Posterior cingulate gyrus (tissue), 11 donors: ENCODE data around the gene RARS2.
"Not testable (repeated sequence)": the region's sequence is repeated elsewhere in the genome, so short reads cannot be mapped to it uniquely, and the experiment has no call there.

ENCODE experiments used
- DNase-seq, 10 donors: peaks; one replicate each; pipeline versions ENCODE4 v3.0.0 to v3.0.0-alpha.2; 2020 to 2021; ENCODE audit warnings: mixed read lengths in 3 of 10
- intact Hi-C: fragments of 100-400 bp; cut with DNase I; formaldehyde crosslinking; loops from one replicate; pipeline ENCODE4 v1.15.1; 2023

RARS2 gene, protein sequence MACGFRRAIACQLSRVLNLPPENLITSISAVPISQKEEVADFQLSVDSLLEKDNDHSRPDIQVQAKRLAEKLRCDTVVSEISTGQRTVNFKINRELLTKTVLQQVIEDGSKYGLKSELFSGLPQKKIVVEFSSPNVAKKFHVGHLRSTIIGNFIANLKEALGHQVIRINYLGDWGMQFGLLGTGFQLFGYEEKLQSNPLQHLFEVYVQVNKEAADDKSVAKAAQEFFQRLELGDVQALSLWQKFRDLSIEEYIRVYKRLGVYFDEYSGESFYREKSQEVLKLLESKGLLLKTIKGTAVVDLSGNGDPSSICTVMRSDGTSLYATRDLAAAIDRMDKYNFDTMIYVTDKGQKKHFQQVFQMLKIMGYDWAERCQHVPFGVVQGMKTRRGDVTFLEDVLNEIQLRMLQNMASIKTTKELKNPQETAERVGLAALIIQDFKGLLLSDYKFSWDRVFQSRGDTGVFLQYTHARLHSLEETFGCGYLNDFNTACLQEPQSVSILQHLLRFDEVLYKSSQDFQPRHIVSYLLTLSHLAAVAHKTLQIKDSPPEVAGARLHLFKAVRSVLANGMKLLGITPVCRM

DNA sequence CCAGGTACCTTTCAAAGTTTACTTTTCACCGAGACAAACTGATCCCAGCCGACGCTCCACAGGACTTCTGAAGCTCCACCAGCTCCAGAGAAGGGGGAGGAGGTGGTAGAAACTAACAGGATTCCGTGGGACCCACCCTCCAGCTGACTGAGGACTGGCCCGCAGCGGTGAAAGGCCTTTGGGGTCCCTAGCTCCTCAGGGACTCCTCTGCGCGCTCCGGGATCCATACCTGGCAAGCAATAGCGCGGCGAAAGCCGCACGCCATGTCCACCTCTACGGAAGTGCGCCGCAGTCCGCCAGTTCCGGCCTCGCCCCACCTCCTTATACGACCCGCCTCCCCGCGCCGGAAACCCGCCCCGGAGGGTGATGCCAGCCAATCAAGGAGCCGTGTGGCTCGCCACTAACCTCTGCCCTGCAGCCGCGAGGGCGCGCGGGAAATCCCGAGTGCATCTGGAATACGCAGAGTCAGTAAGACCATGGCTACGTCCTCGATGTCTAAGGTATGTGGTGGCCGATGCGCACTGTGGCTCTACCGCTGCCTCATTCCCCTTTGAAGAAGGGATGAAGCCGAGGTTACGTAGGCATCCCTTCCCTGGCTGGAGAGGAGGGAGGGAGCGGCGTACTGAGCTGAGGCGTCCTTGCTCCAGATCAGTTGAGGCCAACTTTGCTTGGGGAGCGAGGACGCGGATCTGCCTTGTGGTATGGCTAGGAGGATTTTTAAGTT, at the start of gene RARS2, which contains the start of gene ORC3:
Gene RARS2, minus strand, starts transcription at position 295 of the 724 bp plus-strand sequence. Its CDS starts 30 bp downstream, at position 265.
Gene ORC3, plus strand, starts transcription at position 443 of the 724 bp plus-strand sequence. Its CDS starts 34 bp downstream, at position 477.
- intact Hi-C loops, result loop anchor here (5.0 to 10.0 kb wide), 2 partner anchors 115 to 118 kb away; partner anchors contain the start of genes AKIRIN2 and SLC35A1
- peak; percentile 94 to 100 (median 98) for DNase-seq

DNA sequence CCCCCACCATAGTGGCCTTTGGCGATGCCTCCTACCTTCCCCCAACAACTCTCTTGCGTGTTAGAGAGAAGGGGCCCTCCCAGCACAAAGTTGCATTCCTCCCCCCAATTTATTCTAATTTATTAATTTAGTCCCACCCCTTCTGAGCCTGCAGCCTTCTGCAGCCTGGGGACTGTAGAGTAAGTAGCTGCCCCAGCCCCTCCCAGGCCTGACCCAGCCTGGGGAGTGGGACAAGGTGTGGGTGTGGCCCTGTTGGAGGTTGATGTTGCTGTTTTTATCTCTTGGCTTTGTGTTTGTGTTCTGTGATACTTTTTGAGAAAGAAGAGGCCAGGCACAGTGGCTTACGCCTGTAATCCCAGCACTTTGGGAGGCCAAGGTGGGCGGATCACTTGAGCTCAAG, 49.6 kb upstream of the RARS2 start:
- no peak for DNase-seq
- intact Hi-C loops, result no loop called here

DNA sequence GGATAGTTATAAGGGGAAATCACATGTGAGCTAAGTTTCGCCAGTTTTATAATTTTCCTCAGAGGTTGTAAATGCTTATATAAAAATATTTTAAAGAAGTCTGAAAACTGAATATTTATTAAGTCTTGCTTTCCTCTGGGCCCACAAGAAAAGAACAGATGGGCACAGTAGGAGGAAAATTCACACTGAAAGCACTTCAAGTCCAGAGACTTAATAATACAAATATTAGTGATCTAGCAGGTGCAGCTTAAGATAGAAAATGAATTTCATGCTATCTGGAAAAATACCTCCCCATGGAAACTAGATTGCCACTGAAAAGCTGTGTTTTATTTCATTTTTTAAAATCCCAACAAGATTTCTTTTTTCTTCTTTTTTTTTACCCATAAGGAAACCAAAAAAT, 47.3 kb upstream of the RARS2 start:
- intact Hi-C loops, result no loop called here
- DNase-seq, result no peak

DNA sequence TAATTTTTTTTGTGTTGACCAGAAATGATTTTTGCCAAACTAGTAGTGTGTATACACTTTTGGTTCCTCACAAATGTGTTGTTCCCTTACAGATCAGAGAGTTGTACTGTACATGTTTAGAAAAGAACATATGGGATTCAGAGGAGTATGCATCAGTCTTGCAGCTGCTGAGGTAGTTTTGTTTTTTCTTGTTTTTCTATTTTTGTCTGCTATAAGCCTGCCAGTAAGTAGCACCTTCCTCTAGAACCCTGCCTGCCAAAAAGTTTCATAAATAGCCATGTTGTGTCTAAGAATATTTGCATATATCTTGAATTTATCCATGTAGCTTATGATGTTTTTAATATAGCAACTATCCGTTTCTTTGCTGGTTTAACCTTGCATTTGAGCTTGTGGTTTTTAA, 46.5 kb upstream of the RARS2 start:
- no peak for DNase-seq
- intact Hi-C loops, result no loop called here

DNA sequence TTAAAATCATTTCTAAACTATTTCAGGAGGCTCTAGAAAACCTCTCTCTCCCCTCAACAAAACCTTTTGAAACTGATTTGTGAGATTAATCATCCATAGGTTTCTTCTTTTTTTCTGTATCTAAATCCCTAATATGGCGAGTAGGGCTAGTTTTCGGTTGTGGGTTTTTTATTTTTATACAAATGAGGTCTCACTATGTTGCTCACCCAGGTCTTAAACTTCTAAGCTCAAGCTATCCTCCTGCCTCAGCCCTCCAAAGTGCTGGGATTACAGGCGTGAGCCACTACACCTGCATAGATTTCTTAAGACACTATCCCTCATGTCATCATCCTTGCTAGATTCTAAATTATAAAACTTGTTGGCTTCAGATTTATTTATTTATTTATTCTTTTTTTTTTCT, 44.1 kb upstream of the RARS2 start:
- intact Hi-C loops, result no loop called here
- no peak for DNase-seq

DNA sequence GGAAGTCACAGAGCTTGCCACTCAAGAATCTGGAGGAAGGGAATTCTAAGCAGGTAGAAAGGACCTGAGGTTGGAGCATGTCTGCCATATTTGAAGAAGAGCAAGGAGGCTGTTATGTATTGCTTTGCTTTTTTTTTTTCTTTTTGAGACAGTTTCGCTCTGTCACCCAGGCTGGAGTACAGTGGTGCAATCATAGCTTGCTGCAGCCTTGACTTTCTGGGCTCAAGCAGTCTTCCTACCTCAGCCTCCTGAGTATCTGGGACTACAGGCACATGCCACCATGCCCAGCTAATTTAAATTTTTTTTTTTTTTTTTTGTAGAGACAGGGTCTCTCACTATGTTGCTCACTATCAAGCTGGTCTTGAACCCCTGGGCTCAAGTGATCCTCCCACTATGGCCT, 41.0 kb upstream of the RARS2 start:
- intact Hi-C loops, result no loop called here
- DNase-seq, result no peak

DNA sequence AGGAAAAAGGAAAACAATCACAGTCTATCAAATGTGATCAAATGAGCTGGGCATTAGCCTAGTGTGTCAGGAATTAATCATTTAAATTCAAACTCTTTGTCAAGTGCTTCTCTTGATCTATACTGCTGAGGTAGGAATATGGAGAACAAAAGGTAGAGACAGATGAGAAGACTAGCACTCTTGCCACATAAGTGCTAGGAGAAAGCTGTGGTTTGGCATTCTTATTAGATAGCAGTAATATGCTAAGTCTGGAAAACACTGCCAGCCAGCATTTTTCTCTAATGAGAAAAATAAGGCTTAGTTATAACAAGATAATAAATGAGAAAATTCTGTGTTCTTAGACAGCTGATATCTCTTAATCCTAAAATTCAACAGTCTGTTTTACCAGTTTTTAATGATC, 39.1 kb upstream of the RARS2 start:
- DNase-seq, result no peak
- intact Hi-C loops, result no loop called here

DNA sequence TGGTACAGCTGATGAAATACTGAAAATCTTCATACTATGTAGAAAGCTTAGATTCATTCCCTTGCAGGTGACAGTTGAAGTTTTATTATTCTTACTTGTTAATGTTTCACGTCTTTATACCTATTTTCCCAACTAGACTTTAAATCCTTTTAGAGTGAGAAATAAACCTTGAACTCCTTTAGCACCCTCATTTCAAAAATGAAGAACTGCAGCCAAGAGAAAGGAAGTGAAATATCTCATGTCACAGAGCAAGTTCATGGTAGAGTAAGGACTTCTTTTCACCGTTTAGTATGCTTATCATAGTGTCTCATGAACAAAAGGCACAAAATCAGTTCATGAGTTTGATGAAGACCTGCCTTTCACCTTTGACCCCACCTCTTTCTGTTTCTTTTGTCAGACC, 38.6 kb upstream of the RARS2 start:
- intact Hi-C loops, result no loop called here

DNA sequence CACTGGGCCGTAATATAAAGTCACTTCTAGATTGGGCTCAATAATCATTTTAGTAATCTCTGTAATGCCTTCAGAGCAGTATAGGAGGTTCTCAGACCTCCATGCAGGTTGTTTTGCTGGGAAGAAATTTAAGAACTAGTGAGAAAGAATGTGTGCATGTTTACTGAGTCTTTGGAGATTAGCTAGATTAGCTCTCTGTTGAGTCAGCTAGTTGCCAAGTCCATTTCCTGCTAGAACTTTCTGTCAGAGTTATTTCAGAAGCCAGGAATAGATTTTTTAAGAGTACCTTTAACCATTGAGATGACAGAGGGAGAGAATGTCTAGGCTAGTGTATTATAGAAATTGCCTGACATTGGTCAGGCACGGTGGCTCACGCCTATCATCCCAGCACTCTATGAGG, 33.5 kb upstream of the RARS2 start:
- DNase-seq, result no peak
- intact Hi-C loops, result no loop called here

More for the DNA sequence above, 38.6 kb upstream of the RARS2 start:
- no peak for DNase-seq

DNA sequence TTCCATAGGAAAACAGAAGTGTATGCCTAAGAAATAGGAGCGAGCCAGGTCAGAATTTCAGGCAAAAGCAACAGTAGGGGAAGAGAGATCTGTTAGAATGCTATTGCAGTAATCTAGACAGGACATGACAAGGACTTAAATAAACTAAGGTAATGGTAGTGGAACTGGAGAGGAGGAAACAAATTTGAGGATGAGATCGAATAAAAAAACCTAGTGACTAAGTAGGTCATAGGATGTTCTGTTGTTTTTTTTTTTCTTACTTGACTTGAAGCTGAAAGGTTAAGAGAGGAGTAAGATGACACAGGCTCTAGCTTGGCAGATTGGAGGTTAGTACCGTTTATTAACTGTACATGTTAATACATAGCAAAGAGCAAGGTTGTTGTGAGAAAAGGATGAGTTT, 28.7 kb upstream of the RARS2 start:
- no peak for DNase-seq
- intact Hi-C loops, result no loop called here

DNA sequence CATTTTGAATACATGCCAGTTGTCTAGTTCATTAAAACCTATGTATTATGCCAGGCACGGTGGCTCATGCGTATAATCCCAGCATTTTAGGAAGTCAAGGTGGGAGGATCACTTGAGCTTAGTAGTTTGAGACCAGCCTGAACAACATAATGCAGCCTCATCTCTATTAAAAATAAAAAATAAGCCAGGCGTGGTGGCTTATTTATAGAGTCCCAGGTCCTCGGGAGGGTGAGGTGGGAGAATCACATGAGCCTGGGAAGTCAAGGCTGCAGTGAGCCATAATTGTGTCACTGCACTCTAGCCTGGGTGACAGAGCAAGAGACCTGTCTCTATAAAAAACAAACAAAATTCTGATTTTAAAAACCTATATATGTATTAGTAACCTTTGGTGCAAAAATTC, 27.6 kb upstream of the RARS2 start:
- intact Hi-C loops, result no loop called here

DNA sequence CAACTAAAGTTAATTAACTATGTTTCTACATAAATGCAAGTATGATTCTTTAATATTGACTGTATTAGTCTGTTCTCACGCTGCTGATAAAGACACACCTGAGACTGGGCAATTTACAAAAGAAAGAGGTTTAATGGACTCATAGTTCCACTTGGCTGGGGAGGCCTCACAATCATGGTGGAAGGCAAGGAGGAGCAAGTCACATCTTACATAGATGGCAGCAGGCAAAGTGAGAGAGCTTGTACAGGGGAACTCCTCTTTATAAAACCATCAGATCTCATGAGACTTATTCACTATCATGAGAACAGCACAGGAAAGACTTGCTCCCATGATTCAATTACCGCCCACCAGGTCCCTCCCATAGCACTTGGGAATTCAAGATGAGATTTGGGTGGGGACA, 23.2 kb upstream of the RARS2 start:
- intact Hi-C loops, result not testable (repeated sequence)

More for the DNA sequence above, 27.6 kb upstream of the RARS2 start:
- no peak for DNase-seq

DNA sequence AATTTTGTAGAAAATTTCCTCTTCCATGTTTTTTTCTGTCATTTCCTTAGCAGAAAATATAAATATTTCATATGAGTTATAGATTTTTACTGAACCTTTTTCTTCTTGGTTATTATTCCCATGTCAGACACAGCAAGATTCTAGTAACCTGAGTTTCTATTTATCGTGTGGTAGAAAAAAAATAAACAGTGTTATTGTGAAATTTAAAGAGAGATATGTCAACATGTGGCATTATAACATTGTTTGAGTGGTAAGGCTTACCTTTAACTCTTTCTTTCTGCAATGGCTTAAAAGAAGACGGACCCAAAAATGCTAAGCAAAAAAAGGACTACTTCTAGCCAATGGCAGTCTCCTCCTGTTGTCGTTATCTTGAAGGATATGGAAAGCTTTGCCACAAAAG, 19.0 kb upstream of the RARS2 start:
- DNase-seq, result no peak
- intact Hi-C loops, result no loop called here

More for the DNA sequence above, 23.2 kb upstream of the RARS2 start:
- not testable (repeated sequence) for DNase-seq

DNA sequence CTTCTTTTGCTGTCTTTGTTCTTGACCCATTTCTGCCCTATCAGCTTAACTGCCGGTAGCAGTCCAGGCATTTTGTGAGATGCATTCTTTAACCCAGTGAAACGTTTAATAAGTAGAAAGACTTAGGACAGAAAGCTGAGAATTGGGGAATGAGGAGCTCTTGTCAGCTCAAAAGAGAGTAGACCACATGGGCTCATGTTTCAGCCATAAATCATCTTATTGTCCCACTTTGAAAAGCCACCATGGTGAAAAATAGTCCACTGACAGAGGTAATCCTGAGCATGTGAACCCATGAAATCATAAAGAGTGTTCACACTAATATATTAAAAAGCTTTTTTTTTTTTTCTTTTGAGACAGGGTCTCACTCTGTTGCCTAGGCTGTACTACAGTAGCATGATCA, 16.4 kb upstream of the RARS2 start:
- intact Hi-C loops, result no loop called here
- no peak for DNase-seq

DNA sequence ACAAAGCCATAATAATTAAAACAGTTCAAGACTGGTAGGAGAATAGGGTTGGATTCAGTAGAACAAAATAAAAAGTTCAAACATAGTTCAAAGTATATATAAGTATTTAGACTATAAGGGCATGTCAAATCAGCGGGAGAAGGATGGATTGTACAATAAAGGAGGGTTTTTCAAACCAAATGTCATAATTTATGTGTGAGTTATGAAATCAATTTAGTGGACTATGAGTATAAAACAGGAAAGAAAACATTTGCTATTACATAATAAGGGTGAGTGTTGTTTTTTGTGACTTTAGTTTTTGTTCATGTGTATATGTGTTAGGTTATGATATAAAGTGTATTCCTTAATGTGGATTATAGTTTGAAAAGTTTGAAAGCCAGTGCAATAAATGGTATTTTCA, 10.8 kb upstream of the RARS2 start:
- no peak for DNase-seq
- intact Hi-C loops, result no loop called here

DNA sequence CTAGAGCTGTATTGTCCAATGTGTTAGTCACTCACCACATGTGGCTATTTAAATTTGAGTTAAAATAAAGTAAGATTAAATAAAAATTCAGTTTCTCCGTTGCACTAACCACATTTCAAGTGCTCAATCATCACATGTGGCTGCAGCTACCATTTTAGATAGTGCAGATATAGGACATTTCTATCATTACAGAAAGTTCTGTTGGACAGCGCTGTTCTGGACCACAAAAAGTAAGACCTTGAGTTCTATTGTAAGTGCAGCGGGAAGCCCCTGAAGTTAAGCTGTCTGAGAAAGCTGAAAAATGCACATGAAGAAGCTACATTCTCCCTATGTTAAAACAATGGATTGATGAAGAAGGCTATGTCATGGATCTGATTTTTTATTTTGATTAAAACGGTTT, 1.2 kb upstream of the RARS2 start:
- intact Hi-C loops, result loop anchor here (5.0 kb wide), 1 partner anchor 119 kb away; the partner anchor contains the start of gene SLC35A1
- no peak for DNase-seq

DNA sequence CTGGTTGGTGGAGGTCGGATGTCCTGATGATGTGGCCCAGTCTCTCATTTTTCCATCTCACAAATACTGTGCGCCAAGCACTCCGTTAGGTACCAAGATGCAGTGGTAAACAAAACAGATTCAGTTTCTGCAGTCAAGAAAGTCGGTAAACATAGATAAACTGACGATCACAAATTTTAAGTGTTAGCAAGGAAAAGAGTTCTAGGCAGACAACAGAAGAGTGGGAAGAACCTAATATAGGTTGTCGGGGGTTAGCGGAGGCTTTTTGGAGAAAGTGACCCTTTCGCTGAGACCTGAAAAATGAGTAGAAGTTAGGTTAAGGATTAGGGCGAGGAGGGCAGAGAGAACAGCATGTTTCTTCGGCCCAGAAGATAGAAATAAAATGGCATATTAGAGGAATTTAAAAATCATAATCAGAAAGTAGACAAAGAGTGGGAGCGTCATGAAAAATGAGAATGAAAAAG, 662 bp upstream of the RARS2 start:
- intact Hi-C loops, result loop anchor here (5.0 kb wide), 1 partner anchor 118 kb away; the partner anchor contains the start of gene SLC35A1
- no peak for DNase-seq

DNA sequence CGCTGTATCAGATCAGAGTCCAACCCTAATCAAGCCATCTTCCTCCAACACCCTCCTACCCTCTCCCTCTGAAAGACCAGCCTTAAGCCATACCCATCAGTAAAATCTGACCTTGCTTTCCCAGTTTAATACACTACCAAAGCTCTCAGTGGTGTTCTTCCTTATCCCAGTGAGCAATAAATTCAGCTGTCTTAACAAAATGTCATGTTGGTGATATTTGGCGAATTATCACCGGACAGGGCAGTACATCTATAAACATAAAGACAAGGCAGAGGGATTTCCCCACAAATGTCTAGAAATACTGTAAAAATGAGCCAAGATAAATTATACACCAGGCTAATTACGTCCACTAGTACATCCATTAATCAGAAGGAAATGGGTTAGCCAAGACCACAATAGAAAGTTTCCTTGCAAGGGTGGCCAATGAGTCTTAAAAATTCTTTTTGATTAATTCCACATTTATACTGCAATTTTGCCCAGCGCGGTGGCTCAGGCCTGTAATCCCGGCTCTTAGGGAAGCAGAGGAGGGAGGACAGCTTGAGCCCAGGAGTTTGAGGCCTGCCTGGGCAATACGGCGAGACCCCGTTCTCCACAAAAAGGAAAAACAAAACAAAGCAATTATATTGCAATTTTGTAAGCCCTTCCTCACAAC, 905 bp downstream of the RARS2 start:
- peak in 1 of 10 donors; percentile 40 for DNase-seq
- intact Hi-C loops, result loop anchor here (10.0 kb wide), 1 partner anchor 116 kb away; the partner anchor contains the start of gene AKIRIN2

DNA sequence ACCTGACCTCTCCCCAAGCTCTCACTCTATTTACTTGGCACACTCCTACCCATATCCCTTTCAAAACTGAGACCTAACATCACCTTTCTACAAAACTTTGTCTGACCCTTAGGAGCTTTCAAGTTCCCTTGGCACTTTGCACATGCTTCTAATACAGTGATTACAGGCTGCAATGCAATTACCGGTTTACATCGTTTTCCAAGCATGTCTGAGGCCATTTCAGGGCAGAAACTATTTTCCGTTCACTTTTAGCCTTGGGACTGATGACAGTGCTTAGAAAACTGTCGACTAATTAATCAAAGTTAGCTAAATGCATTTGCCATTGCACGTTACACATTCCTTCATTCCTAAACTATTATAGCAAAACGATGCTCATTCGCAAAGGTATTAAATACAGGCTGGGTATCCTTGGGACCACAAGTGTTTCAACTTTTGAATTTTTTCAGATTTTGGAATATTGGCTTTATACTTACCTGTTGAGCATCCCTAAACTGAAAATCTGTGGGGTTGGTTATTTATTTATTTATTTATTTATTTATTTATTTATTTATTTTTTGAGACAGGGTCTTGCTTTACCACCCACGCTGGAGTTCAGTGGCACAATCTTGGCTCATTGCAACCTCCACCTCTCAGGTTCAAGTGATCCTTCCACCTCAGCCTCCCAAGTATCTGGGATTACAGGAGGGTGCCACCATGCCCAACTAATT, 3.3 kb downstream of the RARS2 start:
- intact Hi-C loops, result loop anchor here (10.0 kb wide), 1 partner anchor 118 kb away; the partner anchor contains the start of gene AKIRIN2
- no peak for DNase-seq

DNA sequence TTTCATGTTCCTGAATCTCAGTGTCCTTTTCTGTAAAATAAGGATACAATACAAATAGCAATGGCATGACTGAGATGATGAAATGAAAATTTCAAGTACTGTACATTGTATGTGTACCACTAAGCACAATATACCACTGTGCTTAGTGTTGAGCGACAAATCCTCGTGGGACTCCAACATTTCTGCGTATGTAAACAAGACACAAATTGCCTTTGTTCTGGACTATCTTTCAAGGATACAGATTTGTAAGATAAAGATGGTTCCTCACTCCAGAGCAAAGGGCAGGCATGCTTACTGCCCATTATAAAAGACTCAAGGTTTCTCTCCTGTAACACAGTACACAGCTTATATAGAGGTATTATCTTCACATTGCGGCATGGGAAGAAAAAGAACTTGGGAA, 6.0 kb downstream of the RARS2 start:
- DNase-seq, result no peak
- intact Hi-C loops, result loop anchor here (10.0 kb wide), 1 partner anchor 121 kb away; the partner anchor contains the start of gene AKIRIN2
